ENCODE results near the gene ATP2B3. TPM values are rescaled to one million over a fixed set of nuclear protein-coding genes. Genes with fewer than 3 reads are reported as not detected.

Gene ATP2B3
- total RNA-seq, 2 experiments from 2014 or later: 0.05 TPM; not detected in 1

DNA sequence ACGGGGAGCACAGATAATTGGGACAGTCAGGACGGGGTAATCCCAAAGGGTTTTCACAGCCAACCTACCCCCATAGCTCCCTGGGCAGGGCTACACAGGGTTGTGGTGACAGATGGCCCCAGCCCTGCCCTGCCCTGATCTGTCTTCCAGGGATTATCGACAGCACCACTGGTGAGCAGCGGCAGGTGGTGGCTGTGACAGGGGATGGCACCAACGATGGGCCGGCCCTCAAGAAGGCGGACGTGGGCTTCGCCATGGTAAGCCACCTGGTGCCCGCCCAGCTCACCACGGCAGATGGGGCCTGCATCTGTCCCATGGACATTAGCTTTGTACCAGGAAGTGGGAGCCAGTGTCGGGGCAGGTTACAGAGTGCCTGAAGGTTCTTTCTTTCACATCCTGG lies 39.3 kb downstream of the ATP2B3 start:
- DNase-seq: no peak
- H3K27me3 Mint-ChIP-seq: no peaks in the 10 kb centered on the region
- H3K27ac Mint-ChIP-seq: no peak overlapping the region
- ChIA-PET POLR2A (no interaction called here), CTCF (interaction anchor here (1.1 to 1.4 kb wide), 4 partner anchors 9 to 92 kb away, joined by 3 to 4 read pairs (median 3); no protein-coding TSS in a partner anchor)
- no peaks in the 10 kb centered on the region for H3K9me3 Mint-ChIP-seq
- H3K36me3 Mint-ChIP-seq (ENCODE audit: low read depth): no peaks in the 10 kb centered on the region
- H3K4me3 Mint-ChIP-seq: no peak overlapping the region
- no peaks in the 10 kb centered on the region for H3K4me1 Mint-ChIP-seq

DNA sequence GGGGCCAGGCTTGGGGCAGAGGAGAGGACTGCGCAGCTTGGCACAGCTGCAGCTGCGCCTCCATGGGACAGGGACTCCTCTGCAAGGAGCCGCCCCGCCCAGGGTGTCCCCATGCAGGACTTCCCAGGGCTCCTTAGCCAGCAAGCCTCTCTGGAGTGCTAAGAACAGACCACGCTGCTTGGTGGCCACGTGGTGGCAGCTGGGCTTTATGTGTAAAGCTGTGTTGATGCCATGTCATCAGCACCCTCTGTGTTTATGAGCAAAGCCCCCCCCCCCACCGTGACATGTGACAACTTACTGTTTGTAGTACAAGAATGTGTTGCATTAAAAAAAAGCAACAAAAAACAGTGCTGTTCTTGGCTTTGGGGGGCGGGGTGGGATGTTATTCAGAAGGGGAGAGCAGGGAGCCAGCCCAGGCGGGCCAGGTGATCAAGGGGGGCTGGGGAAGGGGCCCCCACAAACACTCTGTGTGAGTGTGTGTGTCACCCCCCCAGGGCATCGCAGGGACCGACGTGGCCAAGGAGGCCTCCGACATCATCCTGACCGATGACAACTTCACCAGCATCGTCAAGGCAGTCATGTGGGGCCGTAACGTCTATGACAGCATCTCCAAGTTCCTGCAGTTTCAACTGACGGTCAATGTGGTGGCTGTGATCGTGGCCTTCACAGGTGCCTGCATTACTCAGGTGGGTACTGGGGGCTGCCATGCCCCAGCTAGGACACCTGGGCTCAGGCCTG lies 40.3 kb downstream of the ATP2B3 start:
- CTCF ChIA-PET: interaction anchor here (1.2 kb wide), 1 partner anchor 11 kb away, joined by 3 read pairs; no protein-coding TSS in a partner anchor
- Mint-ChIP-seq H3K4me3 (no peak overlapping the region), H3K27ac (no peak overlapping the region), H3K27me3 (no peaks in the 10 kb centered on the region), H3K9me3 (no peaks in the 10 kb centered on the region), H3K36me3 (ENCODE audit: low read depth) (no peaks in the 10 kb centered on the region), H3K4me1 (no peaks in the 10 kb centered on the region)
- no peak for DNase-seq
- POLR2A ChIA-PET: no interaction called here

DNA sequence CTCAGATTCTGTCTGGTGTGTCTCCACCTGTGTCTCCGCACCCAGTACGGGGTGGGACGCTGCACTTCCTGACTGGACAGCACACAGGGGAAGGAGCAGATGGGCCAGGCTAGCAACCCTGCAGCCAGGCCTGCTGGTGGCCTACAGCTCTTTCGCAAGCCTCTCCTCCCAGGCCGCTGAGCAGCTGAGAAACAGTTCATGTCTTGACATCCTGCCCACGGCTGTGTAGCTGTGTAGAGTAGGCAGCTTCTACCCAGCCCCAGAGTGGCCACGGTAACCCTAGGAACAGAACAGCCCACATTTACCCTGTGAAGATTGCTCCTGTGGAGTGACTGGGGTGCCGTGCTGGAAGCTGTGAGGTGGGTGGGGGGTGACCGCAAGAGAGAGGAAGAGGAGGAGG lies 42.6 kb downstream of the ATP2B3 start:
- H3K4me1 Mint-ChIP-seq: no peaks in the 10 kb centered on the region
- POLR2A ChIA-PET: no interaction called here
- no peaks in the 10 kb centered on the region for H3K27me3 Mint-ChIP-seq
- H3K27ac Mint-ChIP-seq: no peak overlapping the region
- H3K4me3 Mint-ChIP-seq: no peak overlapping the region
- no peaks in the 10 kb centered on the region for H3K9me3 Mint-ChIP-seq
- DNase-seq: no peak
- CTCF ChIA-PET: no interaction called here
- H3K36me3 Mint-ChIP-seq (ENCODE audit: low read depth): no peaks in the 10 kb centered on the region

DNA sequence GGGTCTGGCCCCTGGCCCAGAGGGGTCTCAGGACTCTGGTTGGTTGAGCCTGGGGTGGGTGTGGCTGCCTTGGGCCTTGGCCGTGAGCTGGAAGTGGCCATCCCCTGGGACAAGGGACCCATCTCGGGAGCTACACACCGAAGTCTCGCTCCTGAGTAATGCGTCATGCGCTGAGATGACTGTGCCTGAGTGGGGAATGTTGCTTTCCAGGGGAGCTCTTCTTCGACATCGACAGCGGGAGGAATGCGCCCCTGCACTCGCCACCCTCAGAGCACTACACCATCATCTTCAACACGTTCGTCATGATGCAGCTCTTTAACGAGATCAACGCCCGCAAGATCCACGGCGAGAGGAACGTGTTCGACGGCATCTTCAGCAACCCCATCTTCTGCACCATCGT lies 43.0 kb downstream of the ATP2B3 start:
- no peaks in the 10 kb centered on the region for H3K36me3 Mint-ChIP-seq (ENCODE audit: low read depth)
- H3K27ac Mint-ChIP-seq: no peak overlapping the region
- H3K27me3 Mint-ChIP-seq: no peaks in the 10 kb centered on the region
- ChIA-PET CTCF (no interaction called here), POLR2A (no interaction called here)
- H3K9me3 Mint-ChIP-seq: no peaks in the 10 kb centered on the region
- no peak overlapping the region for H3K4me3 Mint-ChIP-seq
- DNase-seq: no peak
- H3K4me1 Mint-ChIP-seq: no peaks in the 10 kb centered on the region

DNA sequence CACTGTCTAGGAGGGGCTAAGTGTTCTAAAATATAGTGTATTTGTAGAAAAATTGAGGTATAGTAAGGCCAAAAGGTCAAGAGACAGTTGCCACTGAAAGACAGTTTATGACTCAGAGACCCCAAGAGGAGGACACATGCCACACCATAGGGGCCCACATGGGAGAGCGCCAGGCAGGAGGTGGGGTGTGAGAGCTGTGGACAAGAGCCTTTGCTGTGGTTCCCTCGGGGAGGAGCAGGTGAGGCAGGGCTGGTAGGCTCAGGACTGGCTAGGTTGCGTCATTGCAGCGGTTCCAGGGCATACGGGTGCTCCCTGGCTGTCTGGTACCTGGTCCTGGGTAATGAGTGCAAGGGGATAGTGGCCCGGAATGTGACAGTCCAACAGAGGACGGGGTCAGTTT lies 43.9 kb downstream of the ATP2B3 start:
- no peaks in the 10 kb centered on the region for H3K36me3 Mint-ChIP-seq (ENCODE audit: low read depth)
- POLR2A ChIA-PET: no interaction called here
- no peak overlapping the region for H3K27ac Mint-ChIP-seq
- no peak for DNase-seq
- no peak overlapping the region for H3K4me3 Mint-ChIP-seq
- CTCF ChIA-PET: no interaction called here
- no peaks in the 10 kb centered on the region for H3K27me3 Mint-ChIP-seq
- no peaks in the 10 kb centered on the region for H3K9me3 Mint-ChIP-seq
- H3K4me1 Mint-ChIP-seq: no peaks in the 10 kb centered on the region

DNA sequence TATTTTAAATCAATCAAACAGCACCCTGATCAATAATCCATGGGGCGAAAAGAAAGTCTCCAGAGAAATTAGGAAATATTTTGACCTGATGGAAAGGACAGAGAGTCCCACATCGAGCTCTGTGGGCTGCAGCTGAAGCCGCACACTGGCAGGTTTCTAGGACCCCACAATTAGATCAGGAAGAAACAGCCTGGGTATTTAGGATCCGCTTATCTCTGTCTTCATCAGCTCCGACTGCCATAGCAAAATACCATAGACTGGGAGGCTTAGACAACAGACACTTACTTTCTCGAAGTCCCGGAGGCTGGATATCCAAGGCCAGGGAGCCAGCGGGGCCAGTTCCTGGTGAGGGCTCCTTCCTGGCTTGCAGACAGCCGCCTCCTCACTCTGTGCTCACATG lies 45.1 kb downstream of the ATP2B3 start:
- Mint-ChIP-seq H3K36me3 (ENCODE audit: low read depth) (no peaks in the 10 kb centered on the region), H3K27ac (no peak overlapping the region), H3K4me3 (no peak overlapping the region), H3K9me3 (no peaks in the 10 kb centered on the region), H3K4me1 (no peaks in the 10 kb centered on the region), H3K27me3 (no peaks in the 10 kb centered on the region)
- CTCF ChIA-PET: no interaction called here
- DNase-seq: no peak
- POLR2A ChIA-PET: interaction anchor here (0.6 kb wide), 1 partner anchor 27 kb away, joined by 3 read pairs; no protein-coding TSS in a partner anchor

DNA sequence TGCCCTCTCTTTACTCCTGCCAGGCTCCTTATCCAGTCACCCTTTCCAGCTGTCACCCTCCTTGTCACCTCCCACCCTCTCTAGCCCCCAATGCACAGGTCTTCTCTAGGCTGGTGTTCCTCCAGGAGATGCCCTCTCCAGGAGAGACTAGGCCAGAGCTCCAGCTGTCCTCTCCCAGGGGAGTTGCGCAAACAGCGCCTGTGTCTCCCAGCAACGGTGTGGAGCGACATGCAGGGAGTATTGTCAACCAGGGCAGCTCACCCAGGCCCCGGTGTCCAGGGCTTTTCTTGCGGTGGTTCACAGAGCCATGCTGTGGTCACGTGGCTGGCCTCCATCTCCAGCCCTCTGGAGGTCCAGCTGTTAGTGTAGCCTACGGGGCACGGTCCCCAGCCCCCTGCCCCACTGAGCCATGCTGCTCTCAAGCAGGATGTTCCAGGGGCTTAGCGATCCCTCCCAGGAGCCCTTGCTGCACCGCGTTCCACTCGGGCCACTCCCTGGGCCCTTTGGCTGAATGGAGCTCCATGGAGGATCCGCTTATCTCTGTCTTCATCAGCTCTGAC lies 46.7 kb downstream of the ATP2B3 start:
- Mint-ChIP-seq H3K9me3 (no peaks in the 10 kb centered on the region), H3K4me1 (no peaks in the 10 kb centered on the region), H3K36me3 (ENCODE audit: low read depth) (no peaks in the 10 kb centered on the region), H3K4me3 (no peak overlapping the region), H3K27me3 (no peaks in the 10 kb centered on the region), H3K27ac (no peak overlapping the region)
- CTCF ChIA-PET: interaction anchor here (0.6 to 1.3 kb wide), 3 partner anchors 9 to 568 kb away, joined by 3 read pairs; no protein-coding TSS in a partner anchor
- POLR2A ChIA-PET: no interaction called here
- no peak for DNase-seq

DNA sequence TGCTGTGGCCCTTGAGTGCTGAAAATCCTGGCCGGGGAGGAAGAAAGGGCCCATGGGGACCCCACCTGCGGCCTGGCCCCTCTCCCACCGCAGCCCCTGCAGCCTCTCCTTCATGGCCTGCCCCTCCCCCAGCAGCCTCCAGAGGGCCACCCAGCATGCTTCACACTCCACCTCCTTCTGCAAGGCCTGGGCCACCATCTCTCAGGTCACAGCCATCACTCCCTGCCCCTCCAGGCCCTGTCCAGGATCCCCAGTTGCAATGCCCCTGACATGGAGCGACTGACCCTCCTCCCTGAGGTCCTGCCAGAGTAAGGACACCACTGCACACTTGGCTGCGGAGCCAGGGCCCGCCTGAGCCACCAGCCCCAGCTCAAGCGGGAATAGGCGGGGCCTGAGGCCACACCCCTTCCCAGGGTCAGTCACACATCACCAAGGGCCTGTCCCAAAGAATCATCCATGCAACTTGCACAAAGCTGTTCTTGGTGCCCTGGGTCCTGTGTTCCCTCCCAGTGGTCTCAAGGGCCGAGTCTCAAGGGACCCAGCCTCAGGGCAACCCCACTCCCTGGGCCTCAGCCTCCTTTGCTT lies 48.6 kb downstream of the ATP2B3 start:
- H3K9me3 Mint-ChIP-seq: no peaks in the 10 kb centered on the region
- no peak for DNase-seq
- no peak overlapping the region for H3K4me3 Mint-ChIP-seq
- ChIA-PET POLR2A (no interaction called here), CTCF (interaction anchor here (1.3 kb wide), 1 partner anchor 43 kb away, joined by 3 read pairs; no protein-coding TSS in a partner anchor)
- H3K4me1 Mint-ChIP-seq: no peaks in the 10 kb centered on the region
- no peaks in the 10 kb centered on the region for H3K27me3 Mint-ChIP-seq
- no peaks in the 10 kb centered on the region for H3K36me3 Mint-ChIP-seq (ENCODE audit: low read depth)
- no peak overlapping the region for H3K27ac Mint-ChIP-seq

DNA sequence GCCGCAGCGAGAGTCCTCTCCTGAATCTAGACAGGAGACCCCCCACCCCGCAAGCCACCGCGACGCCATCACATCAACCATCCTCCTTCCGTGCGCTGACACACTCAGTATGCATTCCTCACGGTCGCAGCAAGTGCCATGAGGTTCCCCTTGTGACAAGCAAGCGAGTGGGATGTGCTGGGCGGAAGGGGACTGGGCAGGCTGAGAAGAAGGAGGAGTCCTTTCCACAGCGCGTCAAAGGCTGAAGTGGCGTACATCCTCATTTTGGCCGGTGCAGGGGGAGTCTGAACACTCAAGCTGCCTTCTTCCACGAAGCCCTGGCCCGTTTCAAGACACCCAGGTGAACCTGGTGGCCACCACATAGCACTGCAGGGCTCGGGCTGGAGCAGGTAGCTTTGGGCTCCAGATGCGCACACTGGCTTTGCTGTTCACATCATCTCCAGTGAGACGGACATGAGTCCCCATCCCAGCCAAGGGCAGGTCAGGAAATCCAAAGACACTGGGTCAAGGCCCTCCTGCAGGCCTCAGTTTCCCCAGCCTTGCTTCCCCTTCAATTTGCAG lies 51.1 kb downstream of the ATP2B3 start:
- ChIA-PET CTCF (interaction anchor here (0.7 to 1.0 kb wide), 3 partner anchors 9 to 14 kb away, joined by 3 read pairs; no protein-coding TSS in a partner anchor), POLR2A (no interaction called here)

DNA sequence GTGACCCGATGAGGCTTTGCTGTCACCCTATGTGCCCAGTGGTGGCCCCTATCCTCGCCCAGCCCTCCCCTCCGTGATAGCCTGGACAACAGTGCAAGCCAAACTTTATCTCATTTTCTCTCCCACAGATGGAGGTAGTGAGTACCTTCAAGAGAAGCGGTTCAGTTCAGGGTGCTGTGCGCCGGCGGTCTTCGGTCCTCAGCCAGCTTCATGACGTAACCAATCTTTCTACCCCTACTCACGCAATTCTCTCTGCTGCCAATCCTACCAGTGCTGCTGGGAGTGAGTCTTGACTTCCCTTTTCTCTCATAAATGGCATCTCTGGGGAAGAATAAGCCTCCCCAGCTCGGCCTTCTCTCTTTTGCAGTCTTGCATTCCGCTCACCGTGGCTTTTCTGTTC lies 52.0 kb downstream of the ATP2B3 start:
- H3K27me3 Mint-ChIP-seq: no peaks in the 10 kb centered on the region
- no peaks in the 10 kb centered on the region for H3K9me3 Mint-ChIP-seq
- no peaks in the 10 kb centered on the region for H3K36me3 Mint-ChIP-seq (ENCODE audit: low read depth)
- no peak overlapping the region for H3K4me3 Mint-ChIP-seq
- no peak overlapping the region for H3K27ac Mint-ChIP-seq
- ChIA-PET CTCF (no interaction called here), POLR2A (no interaction called here)
- peaks cover 5% of the 10 kb centered on the region for H3K4me1 Mint-ChIP-seq
- no peak for DNase-seq

More for the DNA sequence above, 51.1 kb downstream of the ATP2B3 start:
- DNase-seq: peak; percentile 6
- Mint-ChIP-seq H3K27ac (no peak overlapping the region), H3K4me1 (peaks cover 5% of the 10 kb centered on the region), H3K9me3 (no peaks in the 10 kb centered on the region), H3K36me3 (ENCODE audit: low read depth) (no peaks in the 10 kb centered on the region), H3K27me3 (no peaks in the 10 kb centered on the region), H3K4me3 (no peak overlapping the region)

DNA sequence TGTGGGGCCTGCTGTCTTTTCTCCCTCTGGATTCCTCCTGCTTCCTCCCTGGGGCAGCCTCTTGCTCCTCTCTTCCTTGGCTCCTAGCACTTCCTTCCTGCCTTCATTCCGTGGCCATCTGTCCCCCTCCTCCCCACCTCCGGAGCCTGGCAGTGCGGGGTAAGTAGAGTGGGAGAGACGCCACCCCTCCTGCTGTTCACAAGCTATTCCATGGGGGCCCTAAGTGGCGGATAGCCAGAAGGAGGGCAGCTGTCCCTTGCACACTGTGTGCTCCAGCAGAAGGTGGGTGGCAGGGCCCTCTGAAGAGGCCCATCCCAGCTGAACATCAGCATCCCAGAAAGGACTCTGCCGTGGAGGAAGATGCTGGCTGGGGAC lies 54.1 kb downstream of the ATP2B3 start:
- H3K9me3 Mint-ChIP-seq: no peaks in the 10 kb centered on the region
- peak overlapping the region; percentile 41 for H3K27ac Mint-ChIP-seq
- POLR2A ChIA-PET: no interaction called here
- no peaks in the 10 kb centered on the region for H3K36me3 Mint-ChIP-seq (ENCODE audit: low read depth)
- H3K27me3 Mint-ChIP-seq: no peaks in the 10 kb centered on the region
- no peak for DNase-seq
- CTCF ChIA-PET: no interaction called here
- H3K4me3 Mint-ChIP-seq: no peak overlapping the region
- peaks cover 5% of the 10 kb centered on the region for H3K4me1 Mint-ChIP-seq

DNA sequence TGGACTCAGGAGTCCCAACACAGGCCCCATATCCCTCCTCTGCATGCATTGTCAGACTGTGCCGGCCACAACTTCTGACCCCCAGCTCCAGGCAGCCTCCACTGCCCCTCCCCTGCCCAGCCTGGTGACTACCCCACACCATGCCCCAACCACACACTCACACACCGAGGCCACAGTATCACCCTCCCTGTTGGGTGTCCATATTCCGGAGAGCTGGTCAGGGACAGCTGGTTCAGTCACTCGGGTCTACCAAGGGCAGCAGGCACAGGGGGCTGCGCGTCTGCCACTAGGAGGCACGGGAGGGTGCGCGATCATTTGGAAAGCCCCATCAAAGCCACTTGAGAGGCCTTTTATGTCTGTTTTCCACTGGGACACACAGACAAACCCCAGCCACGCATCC lies 55.2 kb downstream of the ATP2B3 start:
- Mint-ChIP-seq H3K27ac (no peak overlapping the region), H3K36me3 (ENCODE audit: low read depth) (no peaks in the 10 kb centered on the region), H3K4me1 (peaks cover 5% of the 10 kb centered on the region), H3K4me3 (no peak overlapping the region), H3K27me3 (no peaks in the 10 kb centered on the region), H3K9me3 (no peaks in the 10 kb centered on the region)
- DNase-seq: no peak
- ChIA-PET POLR2A (no interaction called here), CTCF (no interaction called here)

DNA sequence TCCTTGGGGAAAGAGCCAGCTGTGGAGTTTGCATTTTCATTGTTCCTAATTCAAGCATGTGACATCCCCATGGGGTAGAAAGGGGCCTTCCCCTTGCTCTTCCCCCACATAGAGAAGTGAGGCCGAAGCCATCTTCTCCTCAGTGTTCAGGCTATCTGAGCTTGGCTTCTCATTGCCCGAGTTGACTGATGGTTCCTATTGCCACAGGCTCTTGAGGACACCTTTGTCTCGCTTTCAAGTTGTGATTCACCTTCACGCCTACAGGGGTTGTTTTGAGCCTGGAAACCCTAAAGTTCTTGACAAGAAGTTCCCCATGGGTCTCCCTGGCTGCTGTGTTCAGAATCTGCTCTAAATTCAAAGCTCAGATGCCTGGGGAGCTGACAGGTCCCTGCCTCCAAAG lies 56.5 kb downstream of the ATP2B3 start:
- peak; percentile 8 for DNase-seq
- POLR2A ChIA-PET: no interaction called here
- no peaks in the 10 kb centered on the region for H3K36me3 Mint-ChIP-seq (ENCODE audit: low read depth)
- peaks cover 5% of the 10 kb centered on the region for H3K4me1 Mint-ChIP-seq
- no peaks in the 10 kb centered on the region for H3K9me3 Mint-ChIP-seq
- CTCF ChIA-PET: no interaction called here
- no peaks in the 10 kb centered on the region for H3K27me3 Mint-ChIP-seq
- no peak overlapping the region for H3K4me3 Mint-ChIP-seq
- no peak overlapping the region for H3K27ac Mint-ChIP-seq
